ENCODE results near the gene EFNA2.
"Not testable (repeated sequence)": the region's sequence is repeated elsewhere in the genome, so short reads cannot be mapped to it uniquely, and the experiment has no call there.

Gene EFNA2

DNA sequence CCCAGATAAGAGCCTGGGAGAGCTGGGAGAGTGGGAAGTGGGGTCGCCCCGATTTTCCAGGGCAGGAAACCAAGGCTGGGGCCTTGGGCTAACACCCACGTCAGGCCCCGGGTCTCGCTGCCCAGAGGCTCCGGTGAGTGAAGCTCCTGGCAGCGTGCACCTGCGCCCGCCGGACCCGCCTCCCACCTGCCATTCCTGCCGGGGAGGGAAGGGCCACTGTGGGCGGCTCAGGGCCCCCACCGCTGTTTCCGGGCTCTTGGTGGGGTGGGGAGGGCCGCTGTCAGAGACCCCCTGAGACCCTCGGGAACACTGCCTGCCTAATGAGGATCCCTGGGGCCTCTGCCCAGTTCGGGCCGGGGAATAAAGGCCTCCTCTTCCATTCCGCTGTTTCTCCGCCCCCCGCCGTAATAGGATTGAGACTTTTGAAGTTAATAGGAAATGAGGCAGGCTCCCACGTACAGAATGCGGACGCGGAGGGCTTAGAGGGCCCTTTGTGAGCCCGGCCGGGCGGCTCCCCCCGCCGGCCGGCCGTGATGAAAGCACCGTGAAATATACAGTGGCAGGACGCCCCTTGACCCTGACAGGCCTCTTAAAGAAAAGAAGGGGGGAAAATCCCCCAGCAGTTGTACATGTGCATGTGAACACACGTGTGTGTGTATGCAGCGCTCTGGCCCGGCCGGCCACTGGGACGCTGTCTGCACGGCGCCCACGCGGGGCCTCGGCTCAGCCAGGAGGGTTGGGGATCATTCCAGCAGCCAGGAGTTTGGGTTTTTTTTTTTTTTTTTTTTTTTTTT lies 33.2 kb downstream of the EFNA2 start:
- no peak for DNase-seq (ENCODE audit: low read depth in 2 of 2)

DNA sequence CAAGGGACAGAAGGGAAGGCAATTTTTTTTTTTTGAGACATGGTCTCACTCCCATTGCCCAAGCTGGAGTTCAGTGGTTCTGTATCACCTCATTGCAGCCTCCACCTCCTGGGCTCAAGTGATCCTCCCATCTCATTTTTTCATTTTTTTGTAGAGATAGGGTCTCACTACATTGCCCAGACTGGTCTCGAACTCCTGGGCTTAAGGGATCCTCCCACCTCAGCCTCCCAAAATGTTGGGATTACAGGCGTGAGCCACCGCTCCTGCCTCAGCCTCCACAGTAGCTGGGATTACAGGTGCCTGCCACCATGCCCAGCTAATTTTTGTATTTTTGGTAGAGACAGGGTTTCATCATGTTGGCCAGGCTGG lies 34.6 kb downstream of the EFNA2 start:
- not testable (repeated sequence) for DNase-seq (ENCODE audit: low read depth in 2 of 2)

DNA sequence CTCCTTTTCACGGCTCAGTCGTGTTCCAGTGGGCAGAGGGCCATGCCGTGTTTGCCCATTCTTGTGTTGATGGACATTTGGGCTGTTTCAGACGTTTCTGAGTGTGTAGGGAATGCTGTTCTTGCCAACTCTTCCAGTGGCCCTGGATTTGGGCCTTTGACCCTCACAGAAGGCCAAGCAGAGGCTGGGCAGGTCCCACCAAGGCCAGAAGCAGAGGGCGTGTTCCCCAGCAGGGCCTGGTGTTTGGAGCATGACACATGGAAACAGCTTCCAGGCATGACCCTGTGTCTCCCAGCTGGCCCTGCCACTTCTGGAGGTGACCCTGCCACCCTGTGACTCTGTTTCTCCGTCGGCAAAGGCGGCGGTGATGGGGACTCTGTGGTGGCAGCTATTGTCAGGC lies 35.9 kb downstream of the EFNA2 start:
- no peak for DNase-seq (ENCODE audit: low read depth in 2 of 2)

DNA sequence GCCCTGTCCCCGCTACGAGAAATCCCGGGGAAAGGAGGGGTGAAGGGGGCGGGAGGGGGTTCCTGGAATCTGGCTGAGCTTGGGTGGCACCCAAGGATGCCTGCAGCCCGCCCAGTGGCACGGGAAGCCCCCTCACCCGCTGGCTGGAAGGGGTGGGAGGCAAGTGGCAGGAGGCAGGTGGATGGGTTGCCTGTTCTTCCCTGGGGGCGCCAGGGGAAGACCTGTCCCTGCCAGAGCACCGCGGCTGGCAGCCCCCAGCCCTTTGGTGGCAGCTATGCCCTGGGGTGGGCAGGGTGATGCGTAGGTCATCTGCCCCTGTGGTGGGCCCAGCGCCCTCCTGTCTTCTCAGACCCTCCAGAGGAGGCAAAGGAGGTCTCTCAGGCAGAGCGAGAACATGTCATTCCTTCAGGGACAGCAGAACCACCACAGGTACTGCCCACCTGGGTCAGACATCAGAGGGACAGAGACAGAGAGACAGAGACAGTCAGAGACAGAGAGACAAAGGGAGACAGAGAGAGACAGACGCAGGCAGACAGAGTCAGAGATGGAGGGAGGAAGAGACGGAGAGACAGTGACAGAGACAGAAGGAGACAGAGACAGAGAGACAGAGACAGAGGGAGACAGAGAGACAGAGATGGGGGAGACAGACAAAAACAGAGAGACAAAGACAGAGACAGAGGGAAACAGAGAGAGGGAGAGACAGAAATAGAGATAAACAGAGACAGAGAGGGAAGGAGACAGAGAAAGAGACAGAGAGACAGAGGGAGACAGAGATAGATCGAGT lies 36.7 kb downstream of the EFNA2 start:
- DNase-seq (ENCODE audit: low read depth in 2 of 2), result no peak

DNA sequence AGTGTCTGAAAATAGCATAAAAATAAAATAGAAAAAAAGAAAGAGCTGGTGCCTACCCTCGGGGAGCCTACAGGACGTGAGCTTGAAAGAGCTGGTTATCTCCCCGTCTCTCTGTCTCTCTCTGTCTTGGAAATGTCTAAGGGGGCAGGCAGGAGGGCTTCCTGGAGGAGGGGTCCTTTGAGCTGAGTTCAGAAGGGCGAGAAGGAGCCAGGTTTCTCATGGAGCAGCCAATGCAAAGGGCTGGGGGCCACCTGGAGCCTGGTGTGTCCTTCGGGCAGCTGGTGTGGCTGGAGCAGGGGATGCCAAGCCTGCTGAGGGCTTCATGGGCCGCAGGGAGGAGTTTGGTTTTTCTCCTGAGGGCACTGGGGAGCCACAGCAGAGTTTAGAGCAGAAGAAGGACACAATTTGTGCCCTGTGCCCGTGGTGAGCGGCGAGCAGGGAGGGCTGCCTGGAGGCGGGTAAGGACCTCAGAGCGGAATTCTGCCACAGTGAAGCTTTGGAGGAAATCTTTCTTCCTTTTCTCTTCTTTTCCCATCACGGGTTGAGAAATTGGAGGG lies 38.7 kb downstream of the EFNA2 start:
- DNase-seq (ENCODE audit: low read depth in 2 of 2), result no peak

DNA sequence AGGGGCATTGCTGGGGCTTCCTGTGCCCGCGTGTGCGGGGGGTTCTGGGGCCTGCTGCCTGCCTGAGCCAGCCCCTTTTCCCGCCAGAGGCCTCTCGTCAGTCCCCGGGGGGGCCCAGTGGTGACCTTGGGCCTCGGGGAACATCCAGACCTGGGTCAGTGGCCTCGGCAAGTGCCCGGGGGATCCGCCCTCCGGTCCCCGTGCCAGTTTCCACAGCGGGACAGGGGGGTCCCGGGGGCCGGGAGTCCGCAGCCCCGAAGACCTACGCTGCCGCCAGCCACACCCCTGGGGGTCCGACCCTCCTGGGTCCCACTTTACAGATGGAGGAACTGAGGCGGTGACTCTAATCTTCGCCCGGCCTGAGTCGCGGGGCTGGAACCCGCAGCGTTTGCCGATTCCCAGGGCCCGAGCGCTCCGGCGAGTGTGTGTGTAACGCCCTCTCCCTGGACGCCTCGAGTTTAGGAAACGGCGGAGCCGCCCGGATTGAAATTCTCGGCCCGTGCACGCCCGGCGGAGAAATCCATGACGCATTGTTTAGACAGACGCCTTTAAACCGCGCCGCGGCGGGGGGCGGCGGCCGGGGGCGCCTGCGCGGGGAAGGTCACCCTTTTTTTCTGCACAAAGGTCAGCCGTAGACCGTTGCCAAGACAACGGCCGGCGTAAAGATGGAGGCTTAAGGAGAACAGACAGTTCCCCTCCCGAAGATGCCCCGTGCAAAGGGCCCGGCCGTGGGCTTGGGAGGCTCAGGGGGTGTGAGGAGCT lies 39.3 kb downstream of the EFNA2 start:
- no peak for DNase-seq (ENCODE audit: low read depth in 2 of 2)

DNA sequence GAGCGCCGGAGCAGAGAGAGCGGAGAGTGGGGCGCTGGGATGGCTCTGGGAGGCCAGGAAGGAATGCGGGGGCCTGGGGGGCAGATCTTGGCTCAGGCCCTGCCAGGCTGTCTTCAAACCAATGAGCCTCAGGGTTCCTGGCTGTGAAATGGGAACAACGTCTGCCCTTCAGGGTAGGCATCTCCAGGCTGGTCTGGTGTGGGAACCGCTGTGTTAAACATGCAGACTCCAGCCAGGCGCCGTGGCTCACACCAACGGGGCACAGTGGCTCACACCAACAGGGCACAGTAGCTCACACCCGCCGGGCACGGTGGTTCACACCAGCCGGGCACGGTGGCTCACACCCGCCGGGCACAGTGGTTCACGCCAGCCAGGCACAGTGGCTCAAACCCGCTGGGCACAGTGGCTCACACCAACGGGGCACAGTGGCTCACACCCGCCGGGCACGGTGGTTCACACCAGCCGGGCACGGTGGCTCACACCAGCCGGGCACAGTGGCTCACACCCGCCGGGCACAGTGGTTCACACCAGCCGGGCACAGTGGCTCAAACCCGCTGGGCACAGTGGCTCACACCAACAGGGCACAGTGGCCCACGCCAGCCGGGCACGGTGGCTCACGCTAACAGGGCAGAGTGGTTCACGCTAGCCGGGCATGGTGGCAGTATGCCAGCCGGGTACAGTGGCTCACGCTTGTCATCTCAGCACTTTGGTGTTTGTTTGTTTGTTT lies 40.1 kb downstream of the EFNA2 start:
- DNase-seq (ENCODE audit: low read depth in 2 of 2), result no peak

DNA sequence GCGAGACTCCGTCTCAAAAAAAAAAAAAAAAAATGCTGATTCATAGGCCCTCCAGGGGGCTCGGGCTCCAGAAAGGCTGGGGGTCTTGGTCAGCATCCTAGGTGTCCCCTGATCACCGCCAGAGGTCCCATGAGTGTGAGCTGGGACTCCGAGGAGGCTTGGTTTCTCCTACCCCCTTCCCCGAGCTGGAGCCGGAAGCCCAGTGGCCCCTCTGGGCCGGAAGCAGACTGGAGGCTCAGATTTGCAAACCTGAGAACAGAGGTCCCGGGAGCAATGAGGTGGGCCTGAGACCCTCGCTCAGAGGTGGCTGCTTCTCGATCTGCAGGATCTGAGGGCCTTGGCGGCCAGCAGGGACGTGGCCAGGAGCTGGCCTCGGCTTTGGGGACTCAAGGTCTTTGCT lies 41.5 kb downstream of the EFNA2 start:
- DNase-seq (ENCODE audit: low read depth in 2 of 2), result no peak

DNA sequence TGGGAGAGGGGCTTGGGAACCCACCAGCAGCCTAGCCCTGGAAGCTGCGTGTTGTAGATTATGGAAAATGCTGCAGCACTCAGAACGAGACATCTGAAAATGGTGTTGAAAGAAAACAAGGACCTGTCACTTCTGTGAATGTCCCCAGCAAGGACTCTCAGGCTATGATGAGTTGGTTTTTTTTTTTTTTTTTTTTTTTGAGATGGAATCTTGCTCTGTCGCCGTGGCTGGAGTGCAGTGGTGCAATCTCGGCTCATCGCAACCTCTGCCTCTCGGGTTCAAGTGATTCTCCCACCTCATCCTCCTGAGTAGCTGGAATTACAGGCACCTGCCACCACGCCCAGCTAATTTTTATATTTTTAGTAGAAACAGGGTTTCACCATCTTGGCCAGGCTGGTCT lies 46.5 kb downstream of the EFNA2 start:
- not testable (repeated sequence) for DNase-seq (ENCODE audit: low read depth in 2 of 2)

DNA sequence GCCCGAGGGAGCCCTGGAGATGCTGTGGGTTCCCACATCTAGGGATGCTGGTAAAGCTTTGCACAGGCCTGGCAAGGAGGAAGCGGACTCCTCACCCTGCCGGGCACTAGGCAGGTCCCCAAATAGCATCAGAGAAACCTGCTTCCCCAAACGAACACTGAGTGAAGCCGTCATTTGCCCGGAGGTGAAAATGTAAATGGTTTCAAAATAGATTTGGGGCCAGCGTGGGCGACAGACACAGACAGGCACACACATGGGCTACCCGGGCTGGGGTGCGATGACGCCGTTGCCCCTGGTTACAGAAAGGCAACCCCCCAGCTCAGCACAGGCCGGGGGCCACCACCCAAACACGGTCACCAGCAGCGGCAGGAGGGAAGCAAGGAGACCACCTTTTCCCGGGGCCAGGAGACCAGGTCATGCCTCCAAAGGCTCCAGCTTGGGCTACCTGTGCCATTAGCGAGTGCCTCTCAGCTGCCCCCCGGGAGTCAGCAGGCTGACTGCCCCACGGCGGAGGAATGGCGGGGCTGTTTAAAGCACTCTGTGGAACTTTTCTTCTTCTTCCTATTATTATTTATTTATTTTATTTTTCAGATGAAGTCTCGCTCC lies 50.5 kb downstream of the EFNA2 start:
- DNase-seq (ENCODE audit: low read depth in 2 of 2), result no peak

DNA sequence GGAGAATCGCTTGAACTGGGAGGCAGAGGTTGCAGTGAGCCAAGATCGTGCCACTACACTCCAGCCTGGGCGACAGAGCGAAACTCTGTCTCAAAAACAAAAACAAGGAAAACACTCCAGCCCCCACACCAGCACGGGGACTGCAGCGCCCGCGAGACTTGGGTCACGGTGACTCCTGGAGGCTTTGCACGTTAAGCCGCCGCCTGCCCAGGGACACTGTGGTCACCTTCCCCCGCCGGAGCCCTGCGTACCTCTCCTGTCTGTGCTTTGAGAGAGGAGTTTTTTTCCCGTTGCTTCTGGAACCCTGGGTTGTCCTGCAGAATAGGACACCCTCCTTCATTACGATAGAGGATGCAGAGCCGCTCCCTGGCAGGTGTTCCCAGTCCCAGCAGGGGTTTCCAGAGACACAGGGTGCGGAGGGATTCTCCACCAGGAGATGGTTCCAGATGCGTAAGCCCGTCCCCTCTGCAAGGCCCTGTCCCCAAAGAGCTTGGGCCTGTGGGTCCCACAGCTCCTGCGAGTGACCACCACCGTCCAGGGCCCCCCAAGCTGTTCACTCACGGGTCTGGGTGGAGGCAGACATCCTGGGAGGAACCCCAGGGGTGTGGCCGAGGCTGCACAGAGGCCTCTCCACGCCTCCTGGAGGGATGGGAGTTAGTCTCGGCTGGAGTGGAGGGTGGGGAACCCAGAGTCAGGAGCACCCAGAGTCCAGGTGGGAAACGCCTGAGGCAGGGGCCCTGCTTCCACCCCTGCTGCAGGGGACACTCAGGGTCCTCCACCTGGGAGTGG lies 55.2 kb downstream of the EFNA2 start:
- DNase-seq (ENCODE audit: low read depth in 2 of 2), result no peak

DNA sequence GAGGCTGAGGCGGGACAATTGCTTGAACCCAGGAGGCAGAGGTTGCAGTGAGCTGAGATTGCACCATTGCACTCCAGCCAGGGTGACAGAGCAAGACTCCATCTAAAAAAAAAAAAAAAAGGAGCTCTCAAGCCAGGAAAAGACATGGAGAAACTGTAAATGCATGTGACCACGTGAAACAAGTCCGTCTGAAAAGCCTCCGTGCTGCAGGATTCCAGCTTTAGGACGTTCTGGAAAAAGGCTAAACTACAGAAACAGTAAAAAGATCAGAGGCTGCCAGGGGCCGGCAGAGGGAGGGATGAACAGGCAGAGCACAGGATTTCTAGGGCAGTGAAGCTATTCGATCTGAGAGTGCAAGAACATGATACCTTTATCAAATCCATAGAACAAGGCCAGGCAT lies 57.4 kb downstream of the EFNA2 start:
- DNase-seq (ENCODE audit: low read depth in 2 of 2), result no peak

DNA sequence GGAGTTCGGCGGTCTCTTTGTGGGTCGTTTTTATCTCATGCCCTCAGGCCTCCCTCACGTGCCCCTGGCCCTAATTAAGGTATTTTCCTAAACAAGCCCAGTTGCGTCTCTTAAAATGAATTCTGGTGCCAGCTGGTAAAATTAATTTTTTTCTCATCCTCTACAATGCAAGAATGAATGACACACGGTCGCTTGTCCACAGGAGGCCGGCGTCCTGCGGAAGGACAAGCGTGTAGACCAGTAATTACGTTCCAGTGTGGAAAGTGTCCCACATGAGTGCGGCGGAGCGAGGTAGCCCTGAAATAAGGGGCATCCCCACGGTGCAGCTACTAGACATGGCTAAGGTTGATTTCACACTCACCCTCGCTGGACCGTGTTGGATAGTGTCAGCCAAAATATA lies 63.5 kb downstream of the EFNA2 start:
- no peak for DNase-seq (ENCODE audit: low read depth in 2 of 2)

DNA sequence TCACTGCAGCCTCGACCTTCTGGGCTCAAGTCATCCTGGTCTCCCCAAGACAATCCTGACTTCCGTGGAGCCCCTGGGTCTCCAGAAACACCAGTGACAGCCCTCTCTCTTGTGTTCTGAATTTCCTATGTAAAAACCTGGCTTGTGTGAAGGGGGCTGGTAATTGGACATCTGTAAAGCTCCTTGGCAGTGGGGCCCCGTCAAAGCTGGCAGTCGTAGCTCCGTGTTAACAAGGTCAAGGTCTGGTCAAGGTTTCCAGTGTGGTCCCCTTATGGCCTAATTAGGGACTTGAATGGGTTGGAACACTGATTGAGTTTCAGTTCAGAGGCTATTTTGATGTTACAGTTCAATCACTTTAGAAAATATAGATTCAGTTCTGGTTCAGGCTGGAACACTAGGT lies 65.2 kb downstream of the EFNA2 start:
- no peak for DNase-seq (ENCODE audit: low read depth in 2 of 2)
